GM18858 (cell line): ENCODE results near the gene WDPCP.
"Not testable (repeated sequence)": the region's sequence is repeated elsewhere in the genome, so short reads cannot be mapped to it uniquely, and the experiment has no call there.

Experiments
- ATAC-seq: cut with Tn5 transposase; IDR thresholded peaks from one replicate; pipeline ENCODE4 v1.9.1; 2021; ENCODE audit not compliant: unreplicated experiment

Gene WDPCP

GRCh38 chr2:63272560-63272959, 315.7 kb downstream of the WDPCP start:
- no peak for ATAC-seq

DNA sequence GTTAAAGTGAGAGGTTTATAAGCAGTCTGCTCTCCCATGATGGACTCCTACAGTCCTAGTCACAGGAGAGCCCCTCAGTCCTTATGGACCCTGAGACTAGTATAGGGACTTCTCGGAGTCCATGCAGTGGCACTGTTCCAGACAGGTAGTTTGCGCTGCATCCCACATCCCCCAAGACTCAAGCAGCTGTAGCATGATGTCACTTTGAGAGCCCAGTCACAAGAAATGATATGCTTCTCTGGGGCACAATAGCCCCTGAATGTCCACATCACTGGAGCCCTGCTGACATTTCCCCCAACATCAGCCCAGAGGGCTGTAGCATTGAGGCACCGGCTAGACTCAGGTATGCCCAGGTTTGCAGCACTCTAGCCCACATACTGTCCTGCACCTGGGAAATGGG, 317.6 kb downstream of the WDPCP start:
- ATAC-seq: no peak

DNA sequence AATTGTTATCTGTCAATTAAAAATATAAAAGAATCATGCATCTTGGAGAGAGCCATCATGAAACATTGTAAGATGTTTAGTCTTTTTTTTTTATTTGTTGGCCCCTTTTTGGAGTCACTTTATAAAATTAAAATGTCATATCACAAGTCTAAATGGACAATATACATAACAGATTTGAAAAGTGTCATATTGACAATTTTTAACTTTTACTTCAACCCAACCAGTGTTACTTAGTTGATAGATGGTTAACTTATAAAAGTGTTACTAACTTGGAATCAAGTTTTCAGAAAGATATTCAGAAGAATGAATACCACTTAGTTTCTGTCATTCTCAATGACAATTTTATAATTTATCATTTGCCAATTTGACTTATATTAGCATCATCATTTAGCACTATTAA, 319.3 kb downstream of the WDPCP start:
- no peak for ATAC-seq

DNA sequence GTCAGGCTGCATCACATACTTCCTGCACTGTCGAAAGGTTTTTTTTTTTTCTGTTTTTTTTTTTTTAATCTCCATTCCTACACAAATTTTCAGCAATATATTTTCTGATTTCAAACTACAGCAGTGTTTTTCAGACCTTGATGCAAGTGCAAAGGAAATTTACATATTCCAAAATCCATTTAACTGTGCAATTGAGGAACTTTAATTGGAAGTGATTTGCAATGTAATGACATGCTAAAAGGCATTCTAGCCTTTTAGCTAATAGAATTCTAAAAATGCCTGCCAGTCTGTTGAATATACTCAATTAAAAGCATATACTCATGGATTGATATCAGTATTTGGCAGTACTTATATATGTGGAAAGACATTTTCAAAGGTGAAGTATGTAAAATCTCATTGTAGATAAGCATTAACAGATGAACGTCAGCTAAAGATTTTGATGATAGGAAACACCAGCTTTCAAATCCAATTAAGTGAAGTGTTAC, 327.1 kb downstream of the WDPCP start:
- ATAC-seq: no peak

- no peak for ATAC-seq
Measured at GRCh38 chr2:63257473-63257872, 330.8 kb downstream of the WDPCP start.

DNA sequence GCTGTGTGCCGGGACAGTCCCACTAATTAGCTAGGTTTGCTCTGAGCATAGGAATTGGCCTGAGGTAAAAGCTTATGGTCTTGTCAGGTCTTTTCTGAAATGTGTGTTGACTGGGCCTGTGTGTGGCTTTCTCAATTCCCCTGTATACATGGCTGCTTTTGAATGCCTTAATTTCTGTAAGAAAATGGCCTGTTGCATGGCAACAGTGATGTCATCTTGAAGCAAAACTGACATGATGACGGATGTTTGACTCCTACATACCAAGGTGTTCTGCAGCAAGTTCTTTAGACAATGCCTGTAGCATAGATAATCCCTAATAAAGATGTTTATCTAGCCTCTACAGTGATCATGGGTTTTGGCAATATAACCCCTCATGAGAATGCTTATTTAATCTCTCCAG, 339.1 kb downstream of the WDPCP start:
- ATAC-seq: no peak

GRCh38 chr2:63242747-63243146, 345.5 kb downstream of the WDPCP start:
- no peak for ATAC-seq

- ATAC-seq: no peak
Measured at GRCh38 chr2:63225964-63226686, 362.2 kb downstream of the WDPCP start.

- ATAC-seq: no peak
Measured at GRCh38 chr2:63218800-63219526, 369.3 kb downstream of the WDPCP start.

GRCh38 chr2:63195310-63195709, 393.0 kb downstream of the WDPCP start:
- no peak for ATAC-seq

- no peak for ATAC-seq
Measured at GRCh38 chr2:63194175-63194574, 394.1 kb downstream of the WDPCP start.

DNA sequence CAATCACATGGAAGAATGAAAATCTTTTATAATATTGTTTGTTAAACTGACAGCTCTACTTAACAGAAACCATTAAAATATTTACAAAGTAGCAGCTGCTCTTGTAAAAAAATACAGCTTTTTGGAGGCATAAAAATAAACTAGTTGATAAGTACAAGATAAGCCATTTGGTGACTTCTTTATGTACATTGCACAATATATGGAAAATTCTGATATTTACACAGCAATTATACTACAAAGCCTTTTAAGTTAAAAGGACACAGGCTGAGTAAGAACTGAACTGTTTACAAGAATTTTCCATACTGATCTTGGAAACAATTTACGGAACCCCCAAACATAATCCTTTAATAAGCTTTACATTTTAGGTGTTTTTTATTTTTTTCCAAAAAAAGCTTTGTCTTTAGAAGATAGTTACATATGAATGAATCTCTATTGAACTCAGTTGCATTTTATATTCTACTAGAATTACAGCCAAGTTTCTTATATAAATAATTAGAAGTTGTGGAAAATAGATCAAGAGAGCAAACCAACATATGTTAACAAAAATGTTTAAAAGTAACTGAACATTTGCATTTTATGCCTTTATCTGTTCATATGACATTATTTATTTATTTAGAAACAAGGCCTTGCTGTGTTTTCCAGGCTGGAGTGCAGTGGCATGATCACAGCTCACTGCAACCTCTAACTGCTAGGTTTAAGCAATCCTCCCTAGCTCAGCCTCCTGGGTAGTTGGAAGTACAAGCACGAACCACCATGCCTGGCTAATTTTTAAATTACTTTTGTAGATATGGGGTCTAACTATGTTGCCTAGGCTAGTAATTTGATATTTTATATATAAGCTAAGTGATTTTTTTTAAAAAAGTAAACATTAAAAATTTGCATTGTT, 395.1 kb downstream of the WDPCP start:
- no peak for ATAC-seq

DNA sequence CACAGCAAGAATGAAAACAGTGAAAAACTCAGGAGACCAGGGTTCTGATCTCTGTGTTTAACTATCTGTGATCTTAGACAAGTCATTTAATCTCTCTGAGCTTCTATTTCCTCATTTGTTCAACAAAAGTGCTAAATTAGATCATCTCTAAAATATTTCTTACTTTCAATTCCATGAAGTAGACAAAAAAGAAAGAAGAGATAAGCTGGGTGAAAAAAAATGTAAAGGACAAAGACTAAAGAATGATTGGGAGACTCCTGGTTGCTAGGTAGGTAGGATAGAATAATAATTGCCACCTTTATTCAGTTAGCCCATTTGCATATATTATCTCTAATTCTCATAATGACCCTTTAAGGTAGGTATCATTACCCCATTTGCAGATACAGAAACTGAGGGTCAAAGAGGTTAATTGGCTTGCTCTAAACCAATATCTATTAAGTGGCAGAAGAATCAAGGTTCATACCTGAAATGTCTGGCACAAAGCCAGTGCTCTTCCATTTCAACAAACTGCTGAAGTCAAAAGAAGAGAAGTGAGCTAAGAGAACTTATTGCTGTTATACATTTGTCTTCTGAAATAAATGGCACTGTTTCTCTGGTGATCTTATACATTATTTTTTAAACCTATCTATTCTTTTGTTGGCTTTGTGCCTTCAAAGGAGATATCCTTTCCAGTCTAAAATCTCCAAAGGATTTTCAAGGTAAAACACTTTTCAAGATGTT, 395.9 kb downstream of the WDPCP start:
- ATAC-seq: no peak

GRCh38 chr2:63189026-63189425, 399.3 kb downstream of the WDPCP start:
- no peak for ATAC-seq

DNA sequence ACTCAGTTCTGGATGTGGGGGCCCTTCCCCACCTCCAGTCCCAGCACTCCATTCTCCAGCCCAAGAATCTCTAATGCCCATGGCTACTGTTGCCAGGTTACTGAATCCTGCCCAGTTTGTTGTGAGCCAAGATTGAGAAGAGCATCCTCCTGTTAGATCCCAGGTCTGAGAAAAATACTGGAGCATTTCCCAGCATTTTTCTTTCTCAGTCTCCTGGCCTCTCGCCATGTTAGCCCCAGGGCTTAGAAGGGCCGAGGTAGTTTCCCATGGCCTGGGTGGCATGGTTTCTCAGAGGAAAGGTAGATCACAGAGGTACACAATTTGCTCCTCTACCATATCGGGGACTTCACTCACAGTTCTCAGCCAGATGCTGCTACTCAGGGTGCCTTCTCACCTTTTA, 401.9 kb downstream of the WDPCP start:
- ATAC-seq: no peak

- no peak for ATAC-seq
Measured at GRCh38 chr2:63163161-63163820, 425.0 kb downstream of the WDPCP start.

- no peak for ATAC-seq
Measured at GRCh38 chr2:63159262-63159661, 429.0 kb downstream of the WDPCP start.

DNA sequence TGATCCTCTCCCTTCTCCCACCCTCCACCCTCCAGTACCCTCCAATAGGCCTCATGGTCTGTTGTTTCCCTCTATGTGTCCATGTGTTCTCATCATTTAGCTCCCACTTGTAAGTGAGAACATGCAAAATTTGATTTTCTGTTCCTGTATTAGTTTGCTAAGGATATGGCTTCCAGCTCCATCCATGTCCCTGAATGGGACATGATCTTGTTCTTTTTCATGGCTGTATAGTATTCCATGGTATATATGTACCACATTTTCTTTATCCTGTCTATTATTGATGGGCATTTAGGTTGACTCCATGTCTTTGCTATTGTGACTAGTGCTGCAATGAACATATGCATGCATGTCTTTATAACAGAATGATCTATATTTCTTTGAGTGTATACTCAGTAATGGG, 451.6 kb downstream of the WDPCP start:
- ATAC-seq: not testable (repeated sequence)

GRCh38 chr2:63132020-63132419, 456.3 kb downstream of the WDPCP start:
- no peak for ATAC-seq

- ATAC-seq: no peak
Measured at GRCh38 chr2:63131196-63131595, 457.1 kb downstream of the WDPCP start.
